Hypothalamus (tissue), 51 donors: Measurements from ENCODE around the gene P3R3URF.
"Not testable (repeated sequence)": the region's sequence is repeated elsewhere in the genome, so short reads cannot be mapped to it uniquely, and the experiment has no call there.

Experiments used
- DNase-seq, 51 donors: peaks; one replicate each; lab custom pipeline; 2025; lab: John Stamatoyannopoulos, UW

Gene P3R3URF

DNA sequence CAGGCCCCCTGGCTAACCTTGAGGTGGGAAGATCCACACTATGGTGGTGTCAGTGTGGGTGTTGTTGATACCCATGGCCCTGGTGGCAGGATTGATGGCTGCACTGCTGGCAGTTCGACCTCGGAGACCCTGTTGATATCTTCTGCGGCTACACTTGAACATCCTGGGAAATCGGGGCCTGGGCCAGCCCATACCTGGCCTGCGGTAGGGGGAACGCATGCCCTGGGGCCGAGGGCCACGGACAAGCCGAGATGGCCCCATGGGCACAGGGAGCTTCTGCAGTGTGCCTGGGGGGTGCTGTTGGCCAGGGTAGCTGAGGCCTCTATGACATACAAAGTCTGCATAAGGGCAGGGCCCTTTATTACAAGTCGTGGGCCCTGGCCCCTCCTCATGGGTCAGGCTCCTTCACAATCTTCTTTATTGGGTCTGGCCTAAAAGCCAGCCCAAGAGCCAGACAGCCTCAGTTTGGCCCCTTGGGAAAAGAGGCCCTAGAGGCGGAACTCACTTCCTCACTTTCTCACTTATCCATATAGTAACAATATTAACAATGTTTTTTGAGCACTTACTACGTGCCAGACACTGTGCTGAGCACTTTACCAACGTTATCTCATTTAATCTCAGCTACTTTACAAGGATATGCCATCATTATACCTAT, at the start of gene P3R3URF:
P3R3URF (minus strand) TSS at position 278 of the 655 bp plus-strand sequence; CDS start at position 261, 17 bp downstream.
- no peak for DNase-seq

DNA sequence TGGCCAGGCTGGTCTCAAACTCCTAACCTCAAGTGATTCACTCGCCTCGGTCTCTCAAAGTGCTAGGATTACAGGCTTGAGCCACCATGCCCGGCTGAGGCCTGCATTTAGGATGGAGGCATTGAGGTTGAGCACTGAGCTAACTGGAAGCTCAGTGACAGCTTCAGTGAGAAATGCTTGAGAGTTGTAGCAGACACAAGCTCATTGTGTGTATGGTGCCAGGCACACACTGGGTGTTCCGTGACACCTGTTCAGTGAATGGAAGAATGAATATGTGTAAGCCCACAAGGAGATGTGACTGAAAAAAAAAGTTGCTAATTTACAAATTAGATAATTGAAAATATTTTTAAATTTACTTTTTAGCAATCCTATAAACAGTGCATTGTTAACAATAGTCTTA, 48.7 kb upstream of the P3R3URF start:
- DNase-seq: peak in 9 of 51 donors; percentile 4 to 43 (median 20)

DNA sequence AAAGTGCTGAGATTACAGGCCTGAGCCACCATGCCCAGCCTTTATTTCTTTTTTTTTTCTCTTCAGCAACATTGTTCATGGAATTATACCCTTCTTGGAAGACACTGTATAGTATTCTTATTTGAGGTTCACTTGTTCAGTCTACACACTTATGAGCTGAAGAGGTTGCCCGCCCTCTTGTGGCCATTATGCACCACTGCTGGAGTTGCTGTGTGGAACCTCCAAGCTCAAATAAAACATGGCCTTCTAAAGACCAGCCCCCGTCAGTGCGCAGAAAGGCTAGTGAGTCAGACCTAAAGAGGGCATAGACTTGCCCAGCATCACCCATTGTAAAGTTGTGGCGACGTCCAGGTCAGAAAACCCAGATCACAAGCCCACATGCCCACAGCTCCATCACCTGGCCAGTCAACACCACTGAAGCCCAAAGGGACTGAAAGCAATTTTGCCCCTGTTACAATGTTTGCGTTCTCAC, 47.2 kb upstream of the P3R3URF start:
- peak in 43 of 51 donors; percentile 16 to 87 (median 58) for DNase-seq

DNA sequence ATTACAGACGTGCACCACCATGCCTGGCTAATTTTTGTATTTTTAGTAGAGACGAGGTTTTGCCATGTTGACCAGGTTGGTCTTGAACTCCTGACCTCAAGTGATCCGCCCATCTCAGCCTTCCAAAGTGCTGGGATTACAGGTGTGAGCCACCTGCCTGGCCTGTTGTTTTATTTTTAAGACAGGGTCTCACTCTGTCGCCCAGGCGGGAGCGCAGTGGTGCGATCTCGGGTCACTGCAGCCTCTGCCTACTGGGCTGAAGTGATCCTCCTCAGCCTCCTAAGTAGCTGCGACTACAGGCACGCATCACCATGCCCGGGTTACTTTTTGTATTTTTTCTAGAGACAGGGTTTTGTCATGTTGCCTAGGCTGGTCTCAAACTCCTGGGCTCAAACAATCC, 46.8 kb upstream of the P3R3URF start:
- DNase-seq: not testable (repeated sequence)

DNA sequence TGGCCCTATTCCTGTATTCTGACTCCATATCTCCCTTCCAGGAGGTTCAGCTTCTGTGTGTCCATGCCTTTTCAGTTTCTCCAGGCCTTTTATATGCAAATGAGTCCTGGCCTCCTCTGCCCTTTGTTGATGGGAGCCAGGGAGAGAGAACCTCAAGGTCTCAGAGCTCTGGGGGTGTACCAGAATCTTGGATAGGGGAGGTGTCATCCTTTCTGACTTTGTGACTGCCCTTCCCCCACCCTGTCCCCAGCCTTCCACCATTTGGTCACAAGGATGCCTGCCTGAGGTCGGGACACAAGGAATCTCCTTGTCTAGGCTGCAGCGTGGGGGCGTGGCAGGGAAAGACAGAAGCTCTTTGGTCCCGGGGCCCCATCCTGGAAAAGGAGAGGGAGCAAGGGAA, 45.5 kb upstream of the P3R3URF start:
- DNase-seq: peak in 44 of 51 donors; percentile 17 to 93 (median 74)

DNA sequence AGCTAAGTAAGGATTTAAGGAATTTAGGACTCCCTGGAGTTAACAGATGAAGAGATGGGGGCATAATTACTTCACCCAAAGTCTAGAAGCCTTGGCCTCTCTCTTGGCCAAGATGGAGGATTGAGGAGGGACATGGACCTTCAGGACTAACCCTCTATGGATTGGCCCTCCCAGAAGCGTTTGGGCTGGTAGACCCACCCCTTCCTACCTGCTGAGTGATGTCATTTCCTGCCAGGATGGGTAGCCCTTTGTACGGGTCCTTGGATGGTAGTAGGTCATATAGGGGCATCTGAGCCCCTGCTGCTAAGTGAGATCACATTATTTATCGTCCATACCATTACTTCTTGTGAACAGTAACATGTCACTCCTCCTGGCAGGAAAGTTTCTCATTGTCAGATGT, 44.5 kb upstream of the P3R3URF start:
- DNase-seq: no peak

DNA sequence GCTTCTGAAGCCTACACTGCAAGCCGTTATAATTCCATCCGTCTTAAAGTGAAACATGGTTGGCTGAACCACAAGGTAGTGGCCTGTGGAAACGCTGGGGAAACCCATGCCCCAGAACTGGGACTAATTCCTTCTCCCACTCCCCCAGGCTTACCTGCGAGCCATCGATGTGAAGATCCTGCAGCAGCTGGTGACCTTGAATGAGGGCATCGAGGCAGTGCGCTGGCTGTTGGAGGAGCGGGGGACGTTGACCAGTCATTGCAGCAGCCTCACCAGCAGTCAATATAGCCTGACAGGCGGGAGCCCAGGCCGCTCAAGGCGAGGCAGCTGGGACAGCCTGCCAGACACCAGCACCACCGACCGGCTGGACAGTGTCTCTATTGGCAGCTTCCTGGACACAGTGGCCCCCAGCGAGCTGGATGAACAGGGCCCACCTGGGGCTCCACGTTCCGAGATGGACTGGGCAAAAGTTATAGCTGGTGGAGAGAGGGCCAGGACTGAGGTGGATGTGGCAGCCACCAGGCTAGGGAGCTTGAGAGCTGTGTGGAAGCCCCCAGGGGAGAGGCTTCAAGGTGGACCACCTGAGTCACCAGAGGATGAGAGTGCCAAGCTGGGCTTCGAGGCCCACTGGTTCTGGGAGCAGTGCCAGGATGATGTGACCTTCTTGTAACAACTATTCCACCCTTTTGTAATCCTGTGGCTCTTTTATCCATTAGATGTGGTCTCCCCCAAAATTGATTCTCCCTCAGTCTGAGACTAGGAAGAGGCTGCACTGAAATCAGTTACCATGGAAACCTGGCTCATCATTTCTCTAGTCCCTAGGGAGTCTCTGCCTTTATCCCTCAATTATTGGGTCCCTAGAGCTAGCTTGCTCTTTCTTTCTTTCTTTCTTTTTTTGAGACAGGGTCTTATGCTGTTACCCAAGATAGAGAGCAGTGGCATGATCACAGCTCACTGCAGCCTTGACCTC, 43.5 kb upstream of the P3R3URF start:
- peak in 12 of 51 donors; percentile 5 to 41 (median 20) for DNase-seq

DNA sequence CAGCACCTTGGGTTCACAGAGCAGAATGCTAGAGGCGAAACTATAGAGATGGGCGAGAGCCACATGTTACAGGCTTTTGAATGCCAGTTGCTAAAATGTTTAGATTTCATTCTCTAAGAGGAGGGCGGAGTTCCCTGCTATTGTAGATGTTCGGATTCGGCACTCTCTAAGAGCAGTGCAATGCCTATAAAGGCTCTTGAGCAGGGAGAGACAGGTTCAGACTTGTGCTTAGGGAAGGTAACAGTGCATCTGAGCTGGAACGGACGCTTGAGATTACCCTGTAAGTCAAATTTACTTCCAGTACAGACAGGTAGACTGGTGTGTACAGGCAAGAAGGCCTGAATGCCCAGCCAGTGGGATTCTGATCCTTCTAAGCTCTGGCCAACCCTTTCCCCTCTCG, 42.2 kb upstream of the P3R3URF start:
- no peak for DNase-seq

DNA sequence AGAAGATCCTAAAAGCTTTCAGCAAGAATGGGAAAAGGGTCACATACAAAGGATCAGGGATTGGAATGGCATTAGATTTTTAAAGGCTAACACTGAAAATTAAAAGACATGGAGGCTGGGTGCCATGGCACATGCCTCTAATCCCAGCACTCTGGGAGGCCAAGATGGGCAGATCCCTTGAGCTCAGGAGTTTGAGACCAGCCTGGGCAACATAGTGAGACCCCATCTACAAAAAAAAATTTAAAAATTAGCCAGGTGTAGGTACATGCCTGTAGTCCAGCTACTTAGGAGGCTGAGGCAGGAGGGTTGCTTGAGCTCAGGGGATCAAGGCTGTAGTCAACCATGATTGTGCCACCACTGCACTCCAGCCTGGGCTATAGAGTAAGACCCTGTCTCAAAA, 39.2 kb upstream of the P3R3URF start:
- no peak for DNase-seq

DNA sequence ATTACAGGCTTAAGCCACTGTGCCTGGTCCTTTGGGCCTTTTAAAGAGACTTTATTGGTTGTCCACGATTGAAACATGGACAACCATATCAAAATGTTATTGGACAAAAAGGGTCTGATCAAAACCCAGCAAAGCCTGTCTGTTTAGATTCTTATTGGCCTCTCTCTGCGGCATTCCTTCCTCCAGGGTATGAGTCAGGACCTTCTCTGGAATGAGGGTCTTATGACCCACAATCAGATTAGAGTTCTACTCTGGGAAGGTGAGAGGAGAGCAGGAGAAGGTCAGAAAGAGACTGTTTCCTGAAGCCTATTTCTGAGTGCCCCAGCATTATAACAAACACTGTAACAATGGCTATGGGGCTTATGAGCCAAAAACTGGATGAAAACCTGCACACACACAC, 34.8 kb upstream of the P3R3URF start:
- DNase-seq: no peak

DNA sequence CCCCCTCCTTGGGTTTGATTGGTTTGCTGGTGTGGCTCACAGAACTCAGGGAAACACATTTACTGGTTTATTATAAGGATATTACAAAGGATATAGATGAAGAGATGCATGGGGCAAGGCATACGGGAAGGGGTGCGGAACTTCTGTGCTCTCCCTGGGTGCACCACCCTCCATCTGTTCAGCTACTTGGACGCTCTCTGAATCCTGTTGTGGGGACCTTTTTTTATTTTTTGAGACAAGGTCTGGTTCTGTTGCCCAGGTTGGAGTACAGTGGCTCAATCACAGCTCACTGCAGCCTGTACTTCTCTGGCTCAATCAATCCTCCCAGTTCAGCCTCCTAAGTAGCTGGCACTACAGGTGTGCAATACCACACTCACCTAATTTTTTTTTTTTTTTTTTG, 34.3 kb upstream of the P3R3URF start:
- no peak for DNase-seq

DNA sequence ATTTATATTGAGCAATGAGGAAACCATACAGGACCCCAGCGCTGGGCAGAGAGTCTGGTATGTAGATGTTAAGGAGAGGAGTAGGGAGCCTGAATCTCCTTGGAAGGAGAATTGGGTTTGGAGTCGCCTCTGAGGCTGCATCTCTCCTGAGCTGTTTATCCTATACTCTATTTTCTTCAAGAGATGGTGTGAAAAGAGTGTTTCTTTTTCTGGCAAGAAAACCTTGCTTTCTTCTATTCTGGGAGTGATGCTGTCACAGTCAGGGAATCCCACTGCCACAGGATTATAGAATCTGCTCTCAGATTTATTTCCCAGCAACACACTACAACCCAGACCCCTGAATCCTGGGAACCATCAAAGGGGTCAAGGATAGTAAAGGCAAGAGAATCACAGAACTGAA, 30.1 kb upstream of the P3R3URF start:
- DNase-seq: no peak

DNA sequence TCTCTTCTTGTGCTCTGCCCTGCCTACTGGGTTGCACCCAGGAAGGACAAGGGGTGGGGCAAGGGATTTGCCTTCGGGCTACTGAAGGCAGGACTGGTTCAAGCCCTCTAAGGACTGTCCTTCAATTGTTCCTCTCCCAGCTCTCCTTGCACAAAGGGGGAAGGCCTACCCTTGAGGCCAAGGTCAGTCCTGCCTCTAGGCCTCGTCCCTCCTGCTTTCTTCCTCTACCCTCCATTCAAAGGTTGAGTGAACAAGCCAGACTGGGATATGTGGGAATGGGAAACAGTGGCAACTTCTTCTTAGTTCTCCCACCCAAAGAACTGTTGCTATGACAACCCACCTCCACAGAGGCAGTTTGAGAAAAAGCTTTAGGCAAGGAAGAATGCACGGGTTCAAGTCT, 29.5 kb upstream of the P3R3URF start:
- peak in 2 of 51 donors; percentile 7 to 30 for DNase-seq

DNA sequence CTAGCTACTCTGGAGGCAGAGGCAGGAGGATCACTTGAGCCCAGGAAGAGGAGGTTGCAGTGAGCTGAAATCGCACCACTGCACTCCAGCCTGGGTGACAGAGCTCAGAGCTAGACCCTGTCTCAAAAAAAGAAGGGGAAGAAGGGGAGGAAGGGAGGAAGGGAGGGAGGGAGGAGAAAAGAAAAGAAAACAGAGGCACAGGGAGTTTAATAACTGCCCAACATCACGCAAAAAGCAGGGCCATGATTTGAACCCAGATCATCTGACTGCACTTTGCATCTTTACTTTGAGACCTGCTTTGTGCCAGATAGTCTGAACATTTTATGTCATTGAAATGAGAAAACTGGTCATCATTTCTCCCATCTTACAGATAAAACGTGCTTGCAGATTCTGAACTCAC, 28.9 kb upstream of the P3R3URF start:
- DNase-seq: no peak

DNA sequence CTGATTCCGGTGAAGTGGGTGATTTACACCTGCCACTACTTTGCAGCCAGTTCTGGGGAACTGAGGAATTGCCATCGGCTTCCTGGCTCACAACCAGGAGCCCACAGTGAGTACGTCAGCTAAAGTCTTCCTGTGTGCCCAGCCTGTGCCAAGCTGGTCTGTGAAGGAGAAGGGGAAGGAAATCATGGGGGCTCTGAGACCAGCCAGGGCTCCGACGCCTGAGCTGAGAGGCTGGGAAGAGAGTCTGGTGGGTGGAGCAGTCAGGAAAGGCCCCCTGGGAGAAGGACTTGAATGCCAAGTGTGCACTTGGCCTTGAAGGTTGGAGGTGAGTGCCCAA, 28.1 kb upstream of the P3R3URF start:
- peak in 21 of 51 donors; percentile 10 to 74 (median 28) for DNase-seq

DNA sequence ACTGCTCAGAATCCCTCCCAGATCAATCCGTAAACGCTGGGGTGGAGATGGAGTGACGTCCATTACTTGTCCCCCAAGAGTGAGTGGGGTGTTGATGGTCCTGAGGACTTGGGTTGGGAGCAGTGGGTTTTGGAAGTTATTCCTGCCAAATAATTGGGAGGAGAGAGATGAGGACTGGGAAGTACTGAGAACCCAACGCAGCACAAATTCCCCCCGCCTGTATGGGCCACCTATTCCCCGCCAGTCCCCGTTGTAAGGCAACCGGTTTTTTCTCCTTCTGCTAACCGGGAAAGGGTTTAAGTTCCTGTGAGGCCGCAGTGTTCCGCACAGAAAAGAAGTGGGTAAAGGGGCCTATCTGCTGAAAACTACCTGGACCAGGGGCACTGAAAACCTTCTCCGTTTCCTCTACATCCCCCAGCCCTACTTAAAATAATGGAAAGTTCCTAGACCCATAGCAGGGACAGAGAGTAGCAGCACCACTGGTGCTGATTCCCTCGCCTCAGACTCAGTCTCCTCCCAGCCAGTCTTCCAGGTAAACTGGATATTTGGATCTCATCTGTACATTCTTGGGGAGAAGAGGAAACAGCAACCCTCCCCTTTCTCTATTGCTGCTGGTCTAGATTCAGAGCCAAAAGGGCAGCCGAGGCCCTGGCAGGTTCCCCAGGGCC, 27.6 kb upstream of the P3R3URF start:
- DNase-seq: peak in 11 of 51 donors; percentile 27 to 74 (median 48)

DNA sequence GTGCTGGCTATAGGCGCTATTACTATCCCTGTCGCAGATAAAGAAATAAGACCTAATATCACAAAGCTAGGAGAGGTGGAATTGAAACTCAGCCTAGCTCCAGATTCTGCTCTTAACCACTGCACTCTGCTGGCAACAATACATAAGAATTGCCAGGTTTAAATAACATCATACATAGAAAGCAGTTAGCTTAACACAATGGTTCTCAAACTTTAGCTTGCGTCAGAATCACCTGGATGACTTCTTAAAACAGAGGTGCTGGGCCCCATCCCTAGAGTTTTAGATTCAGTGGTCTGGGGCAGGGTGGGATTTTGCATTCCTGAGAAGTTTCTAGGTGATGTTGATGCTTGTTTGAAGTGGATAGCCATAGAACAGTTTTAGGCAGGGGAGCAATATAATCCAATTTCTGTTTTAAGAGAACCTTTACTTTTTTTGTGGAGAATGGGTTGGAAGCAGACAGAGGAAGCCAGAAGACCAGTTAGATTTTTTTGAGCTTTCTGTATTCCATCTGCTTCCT, 23.0 kb upstream of the P3R3URF start:
- no peak for DNase-seq

DNA sequence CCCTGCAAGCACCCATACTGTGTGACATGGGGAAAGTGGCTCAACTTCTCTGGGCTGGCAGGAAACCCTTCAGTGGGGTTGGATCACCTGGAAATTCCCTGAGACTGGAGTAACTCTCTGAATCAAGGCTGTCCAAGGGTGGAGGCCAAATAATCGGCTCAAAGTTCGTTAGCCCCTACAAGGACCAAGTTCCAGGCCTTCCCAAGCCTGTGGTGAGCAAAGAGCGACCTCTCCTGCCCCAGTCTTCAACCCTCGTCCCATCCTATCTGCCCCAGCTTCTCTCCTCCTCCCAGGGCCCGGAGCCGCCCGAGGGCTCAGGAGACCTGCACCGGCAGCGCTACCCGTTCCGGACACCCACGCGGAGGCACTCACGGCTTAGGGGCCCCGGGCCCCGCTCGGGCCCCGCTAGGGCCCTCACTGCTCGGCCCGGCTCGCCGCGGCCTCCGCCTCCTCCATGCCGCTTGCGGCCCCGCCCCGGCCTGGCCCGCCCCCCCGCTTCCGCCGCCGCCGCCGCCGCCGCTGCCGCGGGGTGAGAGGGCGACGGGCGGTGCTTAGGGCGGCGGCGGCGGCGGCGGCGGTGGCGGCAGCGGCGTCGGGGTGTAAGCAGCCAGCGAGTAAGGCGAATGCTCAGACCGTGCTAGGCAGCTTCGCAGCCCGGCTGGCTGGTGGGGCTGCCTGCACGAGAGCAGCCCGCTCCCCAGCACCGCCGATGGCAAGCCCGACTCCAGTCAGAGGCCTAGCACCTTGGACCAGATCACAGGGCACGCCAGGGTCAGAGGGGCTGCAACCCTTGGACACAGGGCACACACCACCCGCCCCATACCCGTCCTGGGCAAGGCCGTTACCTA, 21.9 kb upstream of the P3R3URF start, which contains the start of gene POMGNT1:
POMGNT1 (minus strand) TSS at position 471 of the 848 bp plus-strand sequence. CDS start 613 bp downstream, outside the sequence.
- peak in 39 of 51 donors; percentile 17 to 78 (median 57) for DNase-seq

DNA sequence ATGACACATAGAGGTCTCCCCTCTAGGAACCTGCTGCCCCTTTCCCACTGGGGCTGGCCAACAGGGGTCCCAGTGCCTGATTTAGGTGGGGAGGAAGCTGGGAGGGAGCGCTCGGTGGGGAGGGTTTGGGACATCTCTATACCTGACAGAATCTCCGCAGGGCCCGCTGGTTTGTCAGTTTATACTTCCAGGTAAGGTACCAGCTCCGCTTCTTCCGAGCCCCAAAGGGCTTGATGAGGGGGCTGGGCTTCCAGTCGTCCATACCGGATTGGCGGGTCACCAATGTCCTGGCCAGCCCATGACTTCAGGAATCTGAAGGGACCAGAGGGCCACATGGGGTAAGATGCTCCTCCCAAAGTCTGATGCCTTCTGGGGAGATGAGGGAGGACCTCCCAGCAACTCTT, 21.3 kb upstream of the P3R3URF start:
- DNase-seq: no peak

DNA sequence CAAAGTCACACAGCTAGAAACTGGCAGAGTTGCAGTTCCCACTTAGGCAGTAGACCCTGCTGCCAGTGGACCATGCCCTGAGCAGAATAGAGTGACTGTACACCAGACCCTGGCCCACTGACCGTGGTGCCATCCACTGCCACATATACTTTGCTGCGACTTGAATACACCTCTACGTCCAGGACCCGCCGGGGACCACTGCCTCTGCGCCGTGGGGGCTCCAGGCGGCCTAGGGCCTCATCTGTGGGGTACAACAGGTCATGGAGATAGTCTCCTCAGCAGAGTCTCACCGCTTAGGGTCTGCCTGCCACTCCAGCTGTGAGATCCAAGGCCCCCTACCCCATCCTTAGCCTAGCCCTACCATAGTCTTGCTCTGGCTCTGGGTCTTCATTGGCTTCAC, 20.3 kb upstream of the P3R3URF start:
- DNase-seq: no peak
